ENCODE results near the gene ISY1. TPM values are rescaled to one million over a fixed set of nuclear protein-coding genes. Genes with fewer than 3 reads are reported as not detected.

The ISY1 gene
- total RNA-seq, result 8.5 TPM

GRCh38 chr3:129160891-129161859 is at the start of gene ISY1:
TSS of gene ISY1 (minus strand) at chr3:129161063. CDS start at chr3:129160975, 88 bp downstream.

DNA sequence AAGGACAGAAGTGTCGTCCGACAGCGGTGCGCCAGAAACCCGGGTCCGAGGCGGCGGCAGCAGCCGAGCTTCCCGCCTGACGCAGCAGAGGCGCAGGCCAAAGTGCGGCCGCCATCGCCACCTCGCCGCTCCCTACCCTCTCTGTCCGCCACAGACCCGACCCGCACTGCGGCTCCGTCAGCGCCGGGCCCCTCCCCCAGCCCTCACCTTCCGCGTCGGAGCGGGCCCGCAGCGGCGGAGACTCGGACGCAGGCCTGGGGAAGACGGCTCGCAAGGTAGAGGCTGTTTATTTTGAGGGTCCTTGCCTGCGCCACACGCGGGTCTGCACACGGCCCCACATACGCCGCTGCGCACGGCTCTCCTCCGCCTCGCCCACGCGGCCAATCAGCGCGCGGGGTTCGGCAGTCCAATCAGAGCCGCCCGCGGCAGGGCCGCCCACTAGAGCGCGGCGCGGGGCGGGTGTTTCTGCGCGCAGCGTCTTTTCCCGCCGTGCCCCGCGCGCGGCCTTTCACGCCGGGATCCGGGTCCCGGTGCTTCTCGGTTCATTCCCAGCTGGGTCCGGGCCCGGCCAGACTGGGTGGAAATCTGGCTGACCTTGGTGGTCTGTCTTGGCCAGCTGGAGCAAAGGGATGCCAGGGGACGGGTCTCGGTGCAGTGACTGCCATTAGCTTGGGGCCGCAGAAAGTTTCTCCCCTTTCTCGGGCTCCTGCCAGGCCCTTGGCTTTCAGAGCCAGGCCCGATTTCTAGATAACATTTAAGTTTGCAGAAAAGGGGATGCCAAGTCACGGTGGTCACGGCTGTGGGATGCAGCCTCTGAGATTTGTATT is 22.9 kb upstream of the ISY1 start, which contains the start of gene CNBP:
TSS of gene CNBP (minus strand) at position 328 of the 827 bp plus-strand sequence. CDS start 12,139 bp downstream, outside the sequence.

GRCh38 chr3:129121792-129122411 is 39.0 kb downstream of the ISY1 start, which contains the start of gene RAB43:
TSS of gene RAB43 (minus strand) at chr3:129121804. CDS start at chr3:129121489, 315 bp downstream.

Other genes starting within 250 kb of the ISY1 start
- gene CFAP92, start 167.0 kb downstream of the ISY1 start, total RNA-seq, result 1.6 TPM
- gene EFCC1, start 159.8 kb downstream of the ISY1 start, total RNA-seq, result 0.94 TPM
- not detected for gene GP9, start 100.3 kb downstream of the ISY1 start, total RNA-seq
- 2.8 TPM for gene RAB43, start 39.3 kb downstream of the ISY1 start, total RNA-seq
- 164 TPM for gene CNBP, start 22.8 kb upstream of the ISY1 start, total RNA-seq
- gene COPG1, start 88.5 kb upstream of the ISY1 start, total RNA-seq, result 135 TPM
- gene HMCES, start 117.8 kb upstream of the ISY1 start, total RNA-seq, result 16.6 TPM